GM23338 (cell line): ENCODE measurements around the gene ZXDC.

Source experiments
- CTCF ChIP-seq, 2 experiments: fragments of 200-600 bp in 1 of 2; sonication (generic) in 1 of 2; conservative IDR thresholded peaks; 2 replicates each; pipeline versions ENCODE4 v1.5.1 to v1.6.1; 2016 to 2017; ENCODE audit warnings: antibody characterized with exemption in 2 of 2, low read depth in 2 of 2, mild to moderate bottlenecking in 2 of 2, moderate library complexity in 1 of 2
- EZH2 ChIP-seq: fragments of 200-600 bp; sonication (generic); IDR thresholded peaks from one replicate; pipeline ENCODE4 v1.8.0; 2017; ENCODE audit warnings: antibody characterized with exemption, mild to moderate bottlenecking, low read depth; ENCODE audit not compliant: unreplicated experiment
- POLR2AphosphoS5 ChIP-seq: IDR thresholded peaks from 2 replicates; pipeline ENCODE4 v1.6.1; 2016; ENCODE audit warnings: antibody characterized with exemption, low read depth
- REST ChIP-seq: IDR thresholded peaks from one replicate; pipeline ENCODE4 v1.6.1; 2018; ENCODE audit warnings: antibody characterized with exemption; ENCODE audit not compliant: unreplicated experiment
- ZNF114 ChIP-seq: fragments of 250-450 bp; sonication (Bioruptor Pico); IDR thresholded peaks from 2 replicates; pipeline ENCODE4 v1.5.0; 2020; ENCODE audit warnings: mild to moderate bottlenecking, moderate library complexity

- TF ChIP-seq ZNF114 (CRISPR knock-in tag) (no peak), EZH2 (no peak), REST (no peak), CTCF (conservative IDR thresholded peaks at IDR 0.05; ENCODE audit: low read depth in 2 of 2) (no peak), POLR2AphosphoS5 (no peak)
These were observed 26.0 kb upstream of the ZXDC start for GRCh38 chr3:126501736-126502135.
